ENCODE measurements around the gene CARHSP1.
A peak's percentile ranks its signal among the peaks of the same experiment; 100 is the strongest.

The CARHSP1 gene

DNA sequence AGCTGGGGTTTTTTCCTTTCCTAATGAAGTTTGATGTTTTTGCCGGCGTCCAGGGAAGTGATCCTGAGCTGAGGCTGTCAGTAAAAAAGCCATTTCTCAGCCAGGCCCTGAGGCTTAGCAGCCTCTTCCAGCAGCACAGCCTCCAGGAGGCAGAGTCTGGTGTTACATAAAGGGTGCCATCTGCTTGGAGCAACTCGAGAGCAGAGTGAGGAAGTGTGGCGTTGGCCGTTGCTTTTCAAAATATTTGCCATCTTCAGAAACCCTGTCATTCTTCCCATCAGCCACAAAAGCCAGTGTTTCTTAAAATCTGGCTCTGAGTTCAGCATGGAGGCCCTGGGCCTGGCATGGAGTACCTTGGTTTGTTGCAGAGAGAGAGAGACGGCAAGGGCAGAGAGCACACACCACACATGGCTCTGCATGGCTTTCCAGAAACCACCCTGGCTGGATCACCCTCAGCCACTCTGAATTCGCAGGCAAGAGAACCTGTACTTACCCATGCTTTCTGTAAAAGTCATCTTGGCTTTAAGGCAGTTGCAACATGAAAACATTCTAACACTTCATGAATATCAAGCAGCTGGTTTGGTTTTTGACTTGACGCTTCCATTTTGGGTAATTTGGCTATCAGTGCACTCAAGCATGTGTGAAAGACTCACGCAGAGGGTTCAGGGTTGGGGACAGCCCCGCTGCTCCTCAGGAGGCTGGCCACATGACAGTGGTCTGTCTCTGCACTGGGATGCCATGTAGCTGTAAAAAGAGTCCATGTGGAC, 50.1 kb downstream of the CARHSP1 start:
- TF ChIP-seq, protein P1, sequence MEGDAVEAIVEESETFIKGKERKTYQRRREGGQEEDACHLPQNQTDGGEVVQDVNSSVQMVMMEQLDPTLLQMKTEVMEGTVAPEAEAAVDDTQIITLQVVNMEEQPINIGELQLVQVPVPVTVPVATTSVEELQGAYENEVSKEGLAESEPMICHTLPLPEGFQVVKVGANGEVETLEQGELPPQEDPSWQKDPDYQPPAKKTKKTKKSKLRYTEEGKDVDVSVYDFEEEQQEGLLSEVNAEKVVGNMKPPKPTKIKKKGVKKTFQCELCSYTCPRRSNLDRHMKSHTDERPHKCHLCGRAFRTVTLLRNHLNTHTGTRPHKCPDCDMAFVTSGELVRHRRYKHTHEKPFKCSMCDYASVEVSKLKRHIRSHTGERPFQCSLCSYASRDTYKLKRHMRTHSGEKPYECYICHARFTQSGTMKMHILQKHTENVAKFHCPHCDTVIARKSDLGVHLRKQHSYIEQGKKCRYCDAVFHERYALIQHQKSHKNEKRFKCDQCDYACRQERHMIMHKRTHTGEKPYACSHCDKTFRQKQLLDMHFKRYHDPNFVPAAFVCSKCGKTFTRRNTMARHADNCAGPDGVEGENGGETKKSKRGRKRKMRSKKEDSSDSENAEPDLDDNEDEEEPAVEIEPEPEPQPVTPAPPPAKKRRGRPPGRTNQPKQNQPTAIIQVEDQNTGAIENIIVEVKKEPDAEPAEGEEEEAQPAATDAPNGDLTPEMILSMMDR (conservative IDR thresholded peaks at IDR 0.05; ENCODE audit: low read length), result no peak
- DNase-seq (ENCODE audit: low read depth), result no peak
- H3K4me3 ChIP-seq (ENCODE audit: low read length), result no peak overlapping the region

DNA sequence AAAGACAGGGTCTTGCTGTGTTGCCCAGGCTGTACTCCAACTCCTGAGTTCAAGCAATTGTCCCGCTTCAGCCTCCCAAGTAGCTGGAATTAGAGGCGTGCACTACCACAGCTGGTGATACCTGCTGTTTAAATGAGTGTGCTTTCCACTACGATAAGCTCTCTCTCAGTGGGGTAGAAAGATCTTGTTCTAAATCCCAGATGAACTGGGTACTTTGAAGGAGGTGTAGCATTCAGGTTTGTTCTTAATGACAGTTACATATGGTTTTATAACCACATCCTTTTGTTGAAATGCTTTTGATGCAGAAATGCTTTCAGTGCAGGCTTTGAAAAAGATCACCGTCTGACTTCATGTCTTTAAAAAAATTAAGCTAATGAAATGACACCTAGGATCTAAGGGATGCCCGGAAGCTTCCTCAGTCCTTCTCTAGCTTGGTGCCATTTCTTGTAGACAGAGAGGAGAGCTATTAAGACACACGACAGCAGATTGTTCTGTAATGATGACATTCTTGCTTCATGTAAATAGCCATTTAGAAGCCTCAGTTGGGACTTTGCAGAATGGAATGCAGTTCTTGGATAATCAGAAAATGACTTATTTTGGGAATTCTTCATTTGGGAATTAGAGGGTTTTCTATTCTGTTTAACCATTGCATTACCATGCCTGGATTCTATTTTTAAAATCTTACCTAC, 51.7 kb downstream of the CARHSP1 start:
- DNase-seq (ENCODE audit: low read depth), result peak; percentile 52
- TF ChIP-seq, protein P1 (conservative IDR thresholded peaks at IDR 0.05; ENCODE audit: low read length), result no peak
- H3K4me3 ChIP-seq (ENCODE audit: low read length), result no peak overlapping the region

DNA sequence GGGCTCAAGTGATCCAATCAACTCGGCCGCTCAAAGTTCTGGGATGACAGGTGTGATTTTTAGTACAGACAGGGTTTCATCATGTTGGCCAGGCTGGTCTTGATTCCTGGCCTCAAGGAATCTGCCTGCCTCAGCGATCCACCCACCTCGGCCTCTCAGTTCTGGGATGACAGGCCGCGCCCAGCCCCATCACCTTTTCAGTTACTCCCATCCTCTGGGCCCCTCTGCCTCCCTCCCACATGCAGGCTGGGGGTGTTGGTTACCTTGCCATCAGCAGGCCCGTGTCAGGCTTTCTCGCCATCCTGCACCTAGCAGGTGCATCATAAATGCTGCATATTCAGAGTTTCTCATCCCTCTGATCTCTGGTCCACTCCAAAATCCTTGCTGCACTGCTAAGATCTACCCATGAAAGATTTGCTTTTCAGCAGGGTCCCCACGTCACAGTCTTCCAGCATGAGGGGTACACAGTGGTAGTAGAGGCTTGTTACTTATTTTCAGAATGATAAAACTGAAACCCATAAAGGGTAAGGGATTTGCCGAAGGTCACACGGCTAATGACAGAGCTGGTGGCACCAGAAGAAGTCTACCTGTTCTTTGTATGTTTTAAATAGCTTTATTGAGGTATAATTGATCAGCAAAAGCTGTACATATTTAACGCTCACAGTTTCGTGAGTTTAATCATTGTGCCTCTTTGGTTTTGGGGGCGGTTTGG, 54.6 kb downstream of the CARHSP1 start:
- TF ChIP-seq, protein P1 (conservative IDR thresholded peaks at IDR 0.05; ENCODE audit: low read length), result no peak
- no peak overlapping the region for H3K4me3 ChIP-seq (ENCODE audit: low read length)
- DNase-seq (ENCODE audit: low read depth), result no peak

DNA sequence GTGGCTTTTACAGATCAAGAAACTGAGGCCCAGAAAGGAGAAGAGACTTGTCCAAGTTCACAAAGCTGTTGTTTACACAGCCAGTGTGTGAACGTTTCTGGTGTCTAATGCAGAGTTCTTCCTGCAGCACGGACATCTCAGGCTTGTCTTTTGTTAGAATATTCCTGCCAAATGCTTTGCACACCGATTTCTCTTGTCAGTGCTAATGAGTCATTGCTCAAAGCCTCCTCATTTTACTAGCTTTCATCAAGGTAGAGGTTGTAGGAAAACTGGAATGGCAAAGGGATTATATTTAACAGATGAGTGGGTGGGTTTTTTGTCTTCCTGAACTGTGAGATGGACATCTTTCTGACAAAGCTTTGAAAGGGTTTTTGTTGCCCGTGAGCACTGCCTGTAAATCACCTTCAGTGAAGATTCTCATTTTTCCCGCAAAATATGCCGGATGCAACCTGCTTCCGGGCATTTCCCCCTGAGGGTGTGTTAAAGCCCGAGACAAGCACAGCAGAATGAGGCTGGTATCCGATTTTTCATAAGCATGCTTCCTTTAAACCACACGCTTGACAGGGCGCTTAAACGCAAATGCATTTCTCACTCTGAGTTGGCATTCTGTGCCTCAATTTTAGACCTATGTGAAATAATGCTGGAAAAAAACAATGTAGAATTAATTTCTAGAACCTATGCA, 56.5 kb downstream of the CARHSP1 start:
- TF ChIP-seq, protein P1 (conservative IDR thresholded peaks at IDR 0.05; ENCODE audit: low read length), result no peak

DNA sequence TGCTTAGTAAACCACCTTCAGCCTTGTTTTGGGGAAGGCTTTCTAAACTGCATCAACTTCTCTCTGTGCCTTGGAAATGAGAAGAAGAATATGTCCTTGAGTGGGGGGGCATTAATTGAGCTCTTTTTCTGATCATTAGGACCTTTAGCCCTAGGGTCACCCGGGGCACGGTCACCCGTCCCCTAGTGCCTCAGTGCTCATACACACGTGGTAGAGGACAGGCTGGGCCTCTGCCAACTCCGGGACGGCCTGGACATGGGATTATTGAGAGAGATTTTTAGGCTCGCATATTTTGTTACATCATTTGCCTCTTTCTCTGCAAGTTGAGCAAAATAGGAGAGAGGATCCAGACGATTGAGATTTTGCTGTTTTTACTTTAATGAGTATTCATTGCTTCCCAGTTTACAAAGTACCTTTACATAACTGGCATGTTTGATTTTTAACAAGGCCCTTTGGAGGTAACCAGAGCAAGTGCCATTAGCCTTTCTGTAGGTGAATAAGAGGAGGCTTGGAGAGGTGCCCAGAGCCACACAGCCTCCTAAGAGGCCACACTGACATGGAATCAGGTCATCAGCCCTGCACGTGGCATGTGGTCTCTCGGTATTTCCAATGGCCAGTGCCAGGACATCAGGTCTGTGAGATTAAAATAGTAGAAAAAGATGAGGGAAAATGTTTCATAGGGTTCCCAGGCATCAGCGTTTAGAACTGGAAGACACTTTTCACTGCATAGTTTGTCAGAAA, 60.0 kb downstream of the CARHSP1 start:
- TF ChIP-seq, protein P1 (conservative IDR thresholded peaks at IDR 0.05; ENCODE audit: low read length), result no peak
- no peak overlapping the region for H3K4me3 ChIP-seq (ENCODE audit: low read length)
- DNase-seq (ENCODE audit: low read depth), result no peak

More for the DNA sequence above, 56.5 kb downstream of the CARHSP1 start:
- H3K4me3 ChIP-seq (ENCODE audit: low read length), result no peak overlapping the region
- no peak for DNase-seq (ENCODE audit: low read depth)

DNA sequence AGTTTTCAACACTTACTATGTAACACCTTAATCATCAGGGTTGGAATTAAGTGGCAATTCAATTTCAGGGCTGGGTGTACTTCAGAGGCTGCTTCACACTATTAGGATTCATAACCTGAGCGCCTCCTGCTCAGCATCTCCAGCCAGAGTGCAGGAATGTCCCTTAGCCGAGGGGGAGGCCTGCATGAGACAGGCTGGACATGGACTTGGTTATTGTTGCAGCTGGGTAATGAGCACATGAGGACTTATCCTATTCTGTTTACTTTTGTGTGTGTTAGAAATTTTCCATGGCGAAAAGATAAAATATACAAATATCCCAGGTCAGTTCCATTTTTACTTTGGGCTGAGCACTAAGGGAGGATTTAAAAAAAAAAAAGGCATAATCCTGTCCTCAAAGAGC, 60.8 kb downstream of the CARHSP1 start:
- no peak for DNase-seq (ENCODE audit: low read depth)
- TF ChIP-seq, protein P1 (conservative IDR thresholded peaks at IDR 0.05; ENCODE audit: low read length), result no peak

More for the DNA sequence above, 60.8 kb downstream of the CARHSP1 start:
- no peak overlapping the region for H3K4me3 ChIP-seq (ENCODE audit: low read length)
